ENCODE data around the gene MTREX.

MTREX gene

DNA sequence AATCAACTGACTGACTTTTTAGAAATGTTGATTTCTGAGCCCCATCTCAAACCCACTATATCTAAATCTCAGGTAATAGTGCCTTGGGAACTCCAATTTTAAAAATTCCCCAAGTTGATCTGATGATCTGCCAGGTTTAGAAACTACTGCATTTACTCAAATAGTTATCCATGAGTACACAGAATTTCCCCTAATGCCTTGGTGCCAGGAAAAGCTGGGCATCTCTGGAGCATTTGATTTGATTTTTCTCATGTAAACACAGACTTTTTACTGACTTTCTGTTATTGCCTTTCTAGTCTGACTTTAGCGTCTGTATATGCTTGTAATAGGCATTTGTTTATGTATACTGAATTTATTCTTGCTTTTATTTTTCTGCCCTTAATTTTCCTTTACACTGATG is 35.8 kb downstream of the MTREX start:
- no peak overlapping the region for H3K27ac ChIP-seq (ENCODE audit: extremely low read depth, low read depth, low read length)
- no peak for TF ChIP-seq REPIN1 (tag by site-specific recombination; IDR thresholded peaks at IDR 0.05; ENCODE audit: low read depth)
- TF ChIP-seq ZNF274 (IDR thresholded peaks at IDR 0.05; ENCODE audit: low read length): no peak
- no peak for TF ChIP-seq ZNF274 (tag by site-specific recombination; IDR thresholded peaks at IDR 0.05; ENCODE audit: borderline replicate concordance)
- TF ChIP-seq ZNF350 (tag by site-specific recombination; IDR thresholded peaks at IDR 0.05): no peak
- no peak for TF ChIP-seq PRDM1 (tag by site-specific recombination; IDR thresholded peaks at IDR 0.05)
- no peak for TF ChIP-seq MZF1 (tag by site-specific recombination; IDR thresholded peaks at IDR 0.05; ENCODE audit: borderline replicate concordance)
- TF ChIP-seq ZNF426 (tag by site-specific recombination; IDR thresholded peaks at IDR 0.05): no peak
- no peak for TF ChIP-seq ZNF747 (tag by site-specific recombination; IDR thresholded peaks at IDR 0.05)
- no peak for TF ChIP-seq TCF7L2 (IDR thresholded peaks at IDR 0.05; ENCODE audit: borderline replicate concordance, low read depth, low read length)
- TF ChIP-seq ZNF626 (tag by site-specific recombination; IDR thresholded peaks at IDR 0.05): no peak
- no peak for TF ChIP-seq ZNF623 (tag by site-specific recombination; IDR thresholded peaks at IDR 0.05)
- no peak for TF ChIP-seq ZNF341 (tag by site-specific recombination; IDR thresholded peaks at IDR 0.05; ENCODE audit: low read depth)
- no peak for TF ChIP-seq ZNF785 (tag by site-specific recombination; IDR thresholded peaks at IDR 0.05)
- TF ChIP-seq, protein P1, sequence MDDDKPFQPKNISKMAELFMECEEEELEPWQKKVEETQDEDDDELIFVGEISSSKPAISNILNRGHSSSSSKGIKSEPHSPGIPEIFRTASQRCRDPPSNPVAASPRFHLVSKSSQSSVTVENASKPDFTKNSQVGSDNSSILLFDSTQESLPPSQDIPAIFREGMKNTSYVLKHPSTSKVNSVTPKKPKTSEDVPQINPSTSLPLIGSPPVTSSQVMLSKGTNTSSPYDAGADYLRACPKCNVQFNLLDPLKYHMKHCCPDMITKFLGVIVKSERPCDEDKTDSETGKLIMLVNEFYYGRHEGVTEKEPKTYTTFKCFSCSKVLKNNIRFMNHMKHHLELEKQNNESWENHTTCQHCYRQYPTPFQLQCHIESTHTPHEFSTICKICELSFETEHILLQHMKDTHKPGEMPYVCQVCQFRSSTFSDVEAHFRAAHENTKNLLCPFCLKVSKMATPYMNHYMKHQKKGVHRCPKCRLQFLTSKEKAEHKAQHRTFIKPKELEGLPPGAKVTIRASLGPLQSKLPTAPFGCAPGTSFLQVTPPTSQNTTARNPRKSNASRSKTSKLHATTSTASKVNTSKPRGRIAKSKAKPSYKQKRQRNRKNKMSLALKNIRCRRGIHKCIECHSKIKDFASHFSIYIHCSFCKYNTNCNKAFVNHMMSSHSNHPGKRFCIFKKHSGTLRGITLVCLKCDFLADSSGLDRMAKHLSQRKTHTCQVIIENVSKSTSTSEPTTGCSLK (tag by site-specific recombination; IDR thresholded peaks at IDR 0.05): no peak
- TF ChIP-seq ZBTB17 (tag by site-specific recombination; IDR thresholded peaks at IDR 0.05): no peak
- TF ChIP-seq, protein P2, sequence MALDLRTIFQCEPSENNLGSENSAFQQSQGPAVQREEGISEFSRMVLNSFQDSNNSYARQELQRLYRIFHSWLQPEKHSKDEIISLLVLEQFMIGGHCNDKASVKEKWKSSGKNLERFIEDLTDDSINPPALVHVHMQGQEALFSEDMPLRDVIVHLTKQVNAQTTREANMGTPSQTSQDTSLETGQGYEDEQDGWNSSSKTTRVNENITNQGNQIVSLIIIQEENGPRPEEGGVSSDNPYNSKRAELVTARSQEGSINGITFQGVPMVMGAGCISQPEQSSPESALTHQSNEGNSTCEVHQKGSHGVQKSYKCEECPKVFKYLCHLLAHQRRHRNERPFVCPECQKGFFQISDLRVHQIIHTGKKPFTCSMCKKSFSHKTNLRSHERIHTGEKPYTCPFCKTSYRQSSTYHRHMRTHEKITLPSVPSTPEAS (tag by site-specific recombination; IDR thresholded peaks at IDR 0.05): no peak
- CTCF ChIA-PET: interaction anchor here (0.6 to 1.1 kb wide), 9 partner anchors 11 to 857 kb away, joined by 3 to 6 read pairs (median 3); no protein-coding TSS in a partner anchor
- H3K36me3 ChIP-seq (ENCODE audit: control insufficient read depth in 2 of 2, insufficient read depth in 1 of 2, low read length in 2 of 2): peaks cover 52 to 56% of the 10 kb centered on the region in 2 experiments
- H3K4me3 ChIP-seq (ENCODE audit: low read depth, low read length): no peak overlapping the region
- H3K9me3 ChIP-seq (ENCODE audit: control insufficient read depth, insufficient read depth, low read depth, low read length): no peaks in the 10 kb centered on the region
- POLR2A ChIA-PET: no interaction called here
- no peaks in the 10 kb centered on the region for H3K4me1 ChIP-seq (ENCODE audit: control insufficient read depth, insufficient read depth, low read length)

DNA sequence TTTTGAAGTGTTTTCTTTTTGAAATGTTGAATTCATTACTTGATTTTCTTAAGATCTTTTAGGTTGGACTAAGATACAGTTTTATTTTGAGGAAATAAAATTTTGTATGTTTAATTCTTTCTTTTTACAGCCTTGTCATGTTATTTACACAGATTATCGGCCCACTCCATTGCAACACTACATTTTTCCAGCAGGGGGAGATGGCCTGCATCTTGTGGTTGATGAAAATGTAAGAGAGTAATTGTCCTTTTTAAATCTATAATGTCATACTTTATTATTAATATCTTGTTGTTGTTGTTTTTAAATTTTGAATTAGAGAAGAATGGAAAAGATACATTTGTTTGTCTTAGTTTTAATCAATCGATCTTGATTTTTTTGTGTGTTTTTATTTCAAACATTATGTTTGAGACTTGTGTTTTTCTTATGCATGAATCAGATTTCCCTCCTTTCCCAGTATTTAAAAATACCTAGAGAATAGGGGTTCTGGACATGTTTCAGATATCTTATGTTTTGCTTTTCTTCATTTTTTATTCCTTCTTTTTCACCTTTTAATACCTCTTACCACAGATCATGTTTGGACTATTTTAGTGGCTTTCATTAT is 36.7 kb downstream of the MTREX start:
- Histone ChIP-seq H3K4me3 (ENCODE audit: low read depth, low read length) (no peak overlapping the region), H3K27ac (ENCODE audit: extremely low read depth, low read depth, low read length) (no peak overlapping the region), H3K9me3 (ENCODE audit: control insufficient read depth, insufficient read depth, low read depth, low read length) (no peaks in the 10 kb centered on the region), H3K4me1 (ENCODE audit: control insufficient read depth, insufficient read depth, low read length) (no peaks in the 10 kb centered on the region), H3K36me3 (ENCODE audit: control insufficient read depth in 2 of 2, insufficient read depth in 1 of 2, low read length in 2 of 2) (peaks cover 58 to 65% of the 10 kb centered on the region in 2 experiments)
- ChIA-PET CTCF (interaction anchor here (0.6 to 0.9 kb wide), 2 partner anchors 344 to 348 kb away, joined by 3 to 6 read pairs; no protein-coding TSS in a partner anchor), POLR2A (no interaction called here)
- peak; percentile 52 for TF ChIP-seq ZNF654 (tag by site-specific recombination; IDR thresholded peaks at IDR 0.05; ENCODE audit: low read depth)
- TF ChIP-seq, protein P3, sequence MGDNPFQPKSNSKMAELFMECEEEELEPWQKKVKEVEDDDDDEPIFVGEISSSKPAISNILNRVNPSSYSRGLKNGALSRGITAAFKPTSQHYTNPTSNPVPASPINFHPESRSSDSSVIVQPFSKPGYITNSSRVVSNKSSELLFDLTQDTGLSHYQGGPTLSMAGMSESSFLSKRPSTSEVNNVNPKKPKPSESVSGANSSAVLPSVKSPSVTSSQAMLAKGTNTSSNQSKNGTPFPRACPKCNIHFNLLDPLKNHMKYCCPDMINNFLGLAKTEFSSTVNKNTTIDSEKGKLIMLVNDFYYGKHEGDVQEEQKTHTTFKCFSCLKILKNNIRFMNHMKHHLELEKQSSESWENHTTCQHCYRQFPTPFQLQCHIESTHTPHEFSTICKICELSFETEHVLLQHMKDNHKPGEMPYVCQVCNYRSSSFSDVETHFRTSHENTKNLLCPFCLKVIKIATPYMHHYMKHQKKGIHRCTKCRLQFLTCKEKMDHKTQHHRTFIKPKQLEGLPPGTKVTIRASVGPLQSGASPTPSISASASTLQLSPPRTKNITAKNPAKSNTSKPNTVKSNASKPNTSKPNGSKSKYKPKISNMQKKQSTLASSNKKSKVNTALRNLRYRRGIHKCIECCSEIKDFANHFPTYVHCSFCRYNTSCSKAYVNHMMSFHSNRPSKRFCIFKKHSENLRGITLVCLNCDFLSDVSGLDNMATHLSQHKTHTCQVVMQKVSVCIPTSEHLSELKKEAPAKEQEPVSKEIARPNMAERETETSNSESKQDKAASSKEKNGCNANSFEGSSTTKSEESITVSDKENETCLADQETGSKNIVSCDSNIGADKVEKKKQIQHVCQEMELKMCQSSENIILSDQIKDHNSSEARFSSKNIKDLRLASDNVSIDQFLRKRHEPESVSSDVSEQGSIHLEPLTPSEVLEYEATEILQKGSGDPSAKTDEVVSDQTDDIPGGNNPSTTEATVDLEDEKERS (tag by site-specific recombination; IDR thresholded peaks at IDR 0.05): no peak
